LoVo (cell line): ENCODE measurements around the gene FSIP1.
"Not testable (repeated sequence)": the region's sequence is repeated elsewhere in the genome, so short reads cannot be mapped to it uniquely, and the experiment has no call there.

Source experiments
- DNase-seq: peaks from one replicate; pipeline ENCODE4 v3.0.0-alpha.2; 2016; ENCODE audit warnings: low spot score

The FSIP1 gene

DNA sequence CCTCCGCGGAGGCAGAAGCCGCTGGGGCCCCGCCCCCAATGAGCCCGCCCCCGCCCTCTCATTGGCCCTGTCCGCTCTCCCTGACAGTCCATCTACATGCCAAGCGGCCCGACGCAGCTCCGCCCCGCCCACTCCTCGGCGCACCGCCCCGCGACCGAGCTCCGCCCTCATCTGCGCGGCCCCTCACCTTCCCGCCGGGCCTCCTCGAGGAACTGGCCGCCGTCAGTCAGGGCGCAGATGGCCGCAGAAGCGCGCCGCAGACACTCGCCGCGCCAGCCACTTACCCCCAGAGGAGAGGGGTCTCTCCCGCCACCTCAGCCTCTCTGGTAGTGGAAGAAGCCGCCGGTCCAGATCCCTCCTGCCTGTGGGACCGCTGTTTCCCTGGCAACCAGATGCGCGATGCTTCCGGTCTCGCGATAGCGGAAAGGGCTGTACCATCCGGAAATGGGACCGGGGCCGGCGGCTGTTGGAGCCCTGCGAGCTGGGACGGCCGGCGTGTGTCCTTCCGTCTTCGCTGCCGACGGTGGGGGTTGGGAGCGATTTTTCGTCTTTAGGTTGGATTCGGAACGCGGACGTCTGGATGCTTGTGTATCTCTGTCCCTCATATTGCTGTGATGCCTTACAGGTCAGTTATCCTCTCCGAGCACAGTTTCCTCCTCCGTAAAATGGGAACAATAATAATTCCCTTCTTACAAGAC, at the start of gene FSIP1:
FSIP1 (minus strand) TSS at position 401 of the 698 bp plus-strand sequence. CDS start 6,317 bp downstream, outside the sequence.
- DNase-seq, result peak; percentile 99

DNA sequence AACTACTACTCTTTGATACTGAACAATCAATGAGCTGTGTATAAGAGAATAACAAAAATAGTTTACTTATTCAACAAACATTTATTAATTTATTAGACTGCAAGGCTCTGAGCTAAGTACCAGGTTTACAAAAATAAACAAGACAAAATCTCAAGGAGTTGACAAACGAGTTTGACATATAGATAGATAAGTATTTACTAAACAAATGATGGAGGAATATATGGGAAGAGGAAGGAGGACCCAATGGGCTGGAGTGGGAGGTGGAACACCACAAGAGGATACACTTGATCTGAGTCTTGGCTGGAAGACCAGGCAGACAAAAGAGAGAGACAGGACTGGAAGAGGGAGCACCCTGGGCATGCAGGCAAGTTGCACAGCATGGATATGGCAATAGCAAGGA, 47.5 kb upstream of the FSIP1 start:
- DNase-seq, result no peak

DNA sequence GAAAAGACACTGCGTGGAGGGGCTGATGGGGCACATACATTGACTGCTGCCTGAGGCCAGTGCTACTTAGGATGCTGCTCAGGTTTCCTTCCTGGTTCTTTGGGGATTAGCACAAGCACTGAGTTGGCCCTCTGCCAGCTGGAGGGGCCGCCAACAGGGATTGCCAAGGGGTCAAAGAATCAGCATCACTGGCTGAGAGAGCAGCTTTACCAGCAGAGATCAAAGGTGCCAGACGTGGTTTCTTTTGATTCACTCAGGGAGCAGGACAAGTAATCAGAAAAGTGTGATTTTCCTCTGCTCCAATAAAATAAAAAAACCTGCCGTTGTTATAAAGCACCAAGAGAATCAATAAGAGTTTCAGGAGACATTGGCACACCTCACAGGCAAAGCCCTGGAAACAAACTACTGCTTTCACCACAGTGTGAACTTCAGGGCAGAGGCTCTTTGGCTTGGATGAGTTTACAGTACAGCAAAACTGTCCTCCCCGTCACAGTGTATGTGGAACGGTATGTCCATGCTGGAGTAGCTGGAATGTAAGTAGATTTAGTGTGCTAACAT, 45.8 kb upstream of the FSIP1 start:
- peak; percentile 11 for DNase-seq

DNA sequence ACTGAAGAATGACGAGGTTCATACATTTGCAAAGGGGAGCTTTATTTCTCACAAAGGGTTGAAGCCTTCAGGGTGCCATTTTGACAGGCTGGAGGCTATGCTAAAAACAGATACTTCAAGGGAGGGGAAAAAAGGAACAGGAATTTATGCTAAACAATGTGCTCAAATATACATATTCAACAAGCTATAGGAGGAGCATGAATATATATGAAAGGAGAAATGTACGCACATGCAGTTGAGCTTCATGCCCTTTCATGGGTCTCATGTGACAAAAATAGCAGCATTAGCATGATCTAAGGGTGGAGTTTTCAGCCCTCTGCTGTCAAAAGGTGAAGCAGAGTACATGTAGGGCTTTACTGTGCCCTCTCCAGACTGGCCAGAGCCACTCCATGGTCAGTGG, 44.3 kb upstream of the FSIP1 start:
- DNase-seq, result no peak

DNA sequence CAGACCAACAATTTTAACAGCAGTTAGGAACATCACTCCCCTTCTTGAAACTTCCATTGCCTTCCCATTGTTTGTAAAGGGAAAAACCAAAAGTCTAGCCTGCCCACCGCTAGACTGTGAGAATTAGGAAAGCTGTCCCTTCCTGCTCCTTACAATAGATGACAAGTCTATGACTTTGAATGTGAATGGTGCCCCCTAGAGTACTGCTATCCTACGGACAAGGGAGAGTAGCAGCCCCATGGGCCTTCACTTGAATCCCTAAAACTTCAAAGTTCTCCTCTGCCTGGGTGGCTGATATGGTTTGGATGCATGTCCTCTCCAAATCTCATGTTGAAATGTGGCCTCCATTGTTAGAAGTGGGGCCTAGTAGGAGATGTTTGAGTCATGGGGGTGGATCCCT, 41.0 kb upstream of the FSIP1 start:
- DNase-seq, result no peak

DNA sequence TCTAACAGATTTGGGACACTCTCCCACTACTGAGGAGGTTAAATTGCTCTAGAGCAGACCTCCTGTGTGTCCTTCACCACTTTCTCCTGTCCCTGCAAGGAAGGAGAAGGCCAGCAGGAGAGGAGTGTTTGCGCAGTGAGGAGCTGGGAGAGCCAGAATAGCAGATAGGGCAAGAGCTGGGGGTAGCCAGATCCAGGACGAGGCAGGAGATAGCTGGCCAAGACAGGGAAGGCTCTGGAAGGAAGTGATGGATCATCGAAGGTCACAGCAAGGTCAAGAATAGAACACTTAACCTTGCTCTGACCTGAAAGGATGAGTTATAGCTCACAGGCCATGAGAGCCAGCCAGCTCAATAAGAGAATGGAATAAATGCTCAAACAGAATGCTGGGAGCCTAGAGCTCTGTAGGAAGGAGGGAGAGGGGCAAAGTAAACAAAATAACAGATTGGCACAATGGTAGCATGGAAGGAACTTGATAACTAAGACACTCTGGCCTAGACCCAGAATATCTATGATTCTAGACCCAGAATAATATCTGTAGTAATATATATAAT, 37.5 kb upstream of the FSIP1 start:
- no peak for DNase-seq

DNA sequence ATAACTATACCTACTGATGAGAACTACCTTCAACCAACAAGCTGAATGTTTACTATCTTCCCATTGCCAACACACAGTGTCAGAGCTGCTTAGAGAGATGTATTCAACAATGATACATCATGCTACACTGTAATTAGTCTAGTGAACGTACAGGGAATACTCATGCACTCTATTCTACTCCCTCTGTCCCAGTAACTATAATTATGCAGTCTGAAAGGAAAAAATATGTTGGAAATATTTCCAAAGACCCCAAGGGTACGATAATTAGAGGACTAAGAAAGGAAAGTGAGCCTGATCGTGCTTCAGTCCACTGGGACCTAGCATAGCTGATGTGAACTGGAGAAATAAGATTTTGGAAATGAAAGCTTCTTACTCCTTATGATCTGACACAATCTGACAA, 36.9 kb upstream of the FSIP1 start:
- no peak for DNase-seq

DNA sequence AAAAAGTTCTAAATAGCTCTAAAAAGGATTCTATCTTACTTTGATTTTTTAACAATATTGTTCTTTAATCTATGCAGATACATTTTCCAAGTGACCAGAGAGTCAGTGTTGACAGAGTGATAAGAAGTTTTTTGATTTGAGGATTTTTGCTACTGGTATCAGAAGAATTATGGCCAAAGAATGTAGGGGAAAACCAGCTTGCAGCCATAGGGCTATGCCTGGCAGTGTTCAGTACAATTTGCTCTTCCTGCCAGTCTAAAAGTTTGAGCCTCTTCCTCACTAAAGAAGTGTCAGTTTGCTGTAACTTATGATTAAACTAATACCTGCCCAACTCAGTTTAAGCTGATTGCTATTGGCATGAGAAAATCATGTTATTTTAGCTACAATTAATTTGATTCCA, 35.3 kb upstream of the FSIP1 start:
- DNase-seq, result no peak

DNA sequence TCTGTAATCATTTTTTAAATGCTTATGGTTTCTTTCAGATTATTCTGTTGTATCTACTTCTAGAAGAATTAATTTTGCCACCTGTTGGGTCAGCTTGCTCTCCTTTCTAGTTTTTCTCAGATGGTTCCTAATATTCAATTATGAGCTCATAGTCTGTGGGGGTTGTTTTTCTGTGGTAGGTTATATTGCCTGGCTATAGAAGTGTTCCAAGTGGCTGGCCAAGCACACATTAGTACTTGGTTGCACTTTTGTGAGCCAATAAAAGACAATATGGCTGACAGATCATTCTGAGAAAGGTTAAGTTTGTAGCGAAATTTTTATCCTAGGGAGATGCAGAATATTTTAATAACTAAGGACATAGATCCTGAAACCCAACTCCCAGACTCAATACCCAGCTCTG, 31.8 kb upstream of the FSIP1 start:
- DNase-seq, result no peak

DNA sequence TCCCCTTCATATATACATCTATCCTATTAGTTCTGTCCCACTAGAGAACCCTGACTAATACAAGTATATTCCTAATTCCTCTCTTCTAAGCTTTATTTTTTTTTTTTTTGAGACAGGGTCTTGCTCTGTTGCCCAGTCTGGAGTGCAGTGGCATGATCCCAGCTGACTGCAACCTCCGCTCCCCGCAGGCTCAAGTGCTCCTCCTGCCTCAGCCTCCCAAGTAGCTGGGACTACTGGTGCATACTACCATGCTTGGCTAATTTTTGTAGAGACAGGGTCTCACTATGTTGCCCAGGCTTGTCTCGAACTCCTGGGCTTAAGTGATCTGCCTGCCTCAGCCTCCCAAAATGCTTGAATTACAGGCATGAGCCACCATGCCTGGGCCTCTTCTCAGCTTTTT, 30.0 kb upstream of the FSIP1 start:
- DNase-seq, result not testable (repeated sequence)

DNA sequence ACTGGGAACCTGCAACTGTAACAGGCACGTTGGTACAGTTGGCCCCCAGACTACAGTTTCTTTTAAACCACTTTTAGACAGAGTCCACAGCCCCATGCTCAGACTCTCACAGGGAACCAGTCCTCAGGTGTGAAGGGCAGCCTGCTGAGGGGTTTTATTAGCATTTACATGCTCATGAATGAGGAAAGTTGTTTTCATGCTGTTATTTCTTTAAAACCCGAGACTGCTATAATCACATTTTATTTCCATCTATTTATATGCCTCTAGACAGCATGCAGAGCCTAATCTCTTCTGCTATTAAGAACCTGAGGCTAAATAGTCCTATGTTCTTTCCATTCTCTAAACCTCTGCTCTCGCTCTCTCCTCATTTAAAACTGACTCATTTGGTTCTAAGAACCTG, 26.3 kb upstream of the FSIP1 start:
- DNase-seq, result no peak

DNA sequence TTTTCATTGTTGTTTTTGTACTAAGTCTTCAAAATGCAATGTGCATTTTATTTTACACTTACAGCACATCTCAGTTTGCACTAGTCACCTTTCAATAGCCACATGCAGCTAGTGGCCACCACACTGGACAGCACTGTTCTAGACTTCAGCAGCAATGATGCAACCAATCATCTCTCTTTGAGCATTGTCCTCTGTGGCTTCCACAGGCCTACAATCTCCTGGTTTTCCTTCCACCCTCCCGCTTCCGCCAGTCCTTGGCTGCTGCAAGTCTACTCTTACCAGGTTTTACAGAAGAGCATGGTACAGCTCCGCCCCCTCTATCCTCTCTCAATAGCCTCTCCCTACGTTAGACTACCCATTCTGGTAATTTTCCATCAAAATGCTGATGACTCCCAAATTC, 25.1 kb upstream of the FSIP1 start:
- no peak for DNase-seq

DNA sequence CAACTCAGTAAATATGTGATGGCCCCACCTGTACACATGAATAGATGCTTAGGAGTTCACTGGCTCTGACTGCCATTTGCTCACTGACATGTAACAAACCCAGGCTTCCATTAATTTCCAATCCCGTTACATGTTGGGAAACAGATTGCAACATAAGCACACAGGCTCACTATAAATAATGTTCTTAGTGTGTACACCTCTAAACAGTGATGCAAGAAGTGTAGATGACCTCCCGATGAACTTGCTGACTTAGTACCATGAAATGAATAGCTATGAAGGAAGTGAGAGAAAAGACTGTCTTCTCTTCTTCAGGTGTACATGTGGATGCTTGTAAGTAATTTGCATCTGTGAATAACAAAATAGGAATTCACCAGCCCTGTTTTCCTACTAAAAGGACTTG, 21.4 kb upstream of the FSIP1 start:
- DNase-seq, result no peak

DNA sequence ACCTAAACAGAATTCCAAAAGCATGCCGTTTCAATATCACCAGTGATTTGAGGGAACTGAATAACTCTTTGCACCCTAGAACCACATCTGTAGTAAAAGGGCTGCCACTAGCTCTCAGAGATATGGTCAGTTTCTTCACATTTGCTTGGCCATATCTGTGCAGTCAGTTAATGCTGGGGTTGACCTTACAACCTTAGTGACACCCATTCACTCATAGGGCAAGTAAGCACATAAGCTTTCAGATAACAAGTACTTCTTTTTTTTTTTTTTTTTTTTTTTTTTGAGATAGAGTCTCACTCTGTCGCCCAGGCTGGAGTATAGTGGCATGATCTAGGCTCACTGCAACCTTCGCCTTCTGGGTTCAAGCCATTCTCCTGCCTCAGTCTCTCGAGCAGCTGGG, 20.4 kb upstream of the FSIP1 start:
- DNase-seq, result no peak

DNA sequence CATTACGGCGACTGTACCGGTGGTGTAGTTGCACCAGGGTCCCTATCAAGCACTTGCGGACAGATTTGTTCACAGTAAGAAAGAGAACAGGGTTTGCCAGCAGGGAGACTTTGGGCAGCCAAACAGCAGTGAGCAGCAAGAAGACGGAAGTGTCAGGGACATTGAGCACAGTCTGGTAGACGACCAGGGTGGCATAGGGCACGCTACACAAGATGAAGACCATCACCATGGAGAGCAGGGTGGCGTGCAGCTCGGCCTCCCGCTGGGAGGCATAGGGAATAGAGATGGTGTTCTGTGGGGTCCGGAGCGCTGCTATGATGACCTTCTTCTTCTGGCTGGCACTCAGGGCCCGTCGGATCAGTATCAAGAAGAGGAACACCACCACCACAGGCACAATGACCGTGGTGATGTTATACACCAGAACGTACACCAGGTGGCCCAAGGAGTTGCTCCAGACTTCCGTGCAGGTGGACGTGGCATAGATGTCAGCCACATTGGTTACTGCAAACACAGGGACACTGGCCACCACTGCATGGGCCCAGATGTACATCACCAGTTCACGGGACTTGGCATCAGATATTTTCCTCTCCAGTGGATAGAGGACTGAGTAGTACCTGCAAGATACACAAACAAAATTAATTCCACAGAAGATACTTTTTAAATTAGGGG, 19.1 kb upstream of the FSIP1 start:
- peak; percentile 42 for DNase-seq

DNA sequence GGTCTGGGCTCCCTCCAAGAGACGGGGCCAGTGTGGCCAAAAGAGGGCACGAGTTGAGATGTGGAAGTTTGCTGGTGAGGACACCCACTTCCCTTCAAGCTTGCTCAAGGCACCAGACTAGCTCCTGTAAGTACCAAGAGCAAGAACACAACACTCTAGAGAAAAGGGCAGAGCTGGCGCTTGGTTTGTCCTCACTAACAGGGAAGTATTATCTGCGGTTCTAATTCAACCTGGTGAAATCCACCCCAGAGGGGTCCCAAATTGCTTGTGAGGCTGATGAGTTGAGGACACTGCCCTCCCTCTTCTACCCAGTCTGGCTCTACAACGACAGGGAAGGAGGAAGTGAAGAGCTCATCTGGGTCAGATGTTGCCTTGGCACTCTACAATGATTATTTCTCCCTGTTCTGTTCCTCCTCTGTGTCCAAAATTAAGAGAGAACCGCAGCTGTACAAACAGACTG, 16.9 kb upstream of the FSIP1 start:
- DNase-seq, result no peak

DNA sequence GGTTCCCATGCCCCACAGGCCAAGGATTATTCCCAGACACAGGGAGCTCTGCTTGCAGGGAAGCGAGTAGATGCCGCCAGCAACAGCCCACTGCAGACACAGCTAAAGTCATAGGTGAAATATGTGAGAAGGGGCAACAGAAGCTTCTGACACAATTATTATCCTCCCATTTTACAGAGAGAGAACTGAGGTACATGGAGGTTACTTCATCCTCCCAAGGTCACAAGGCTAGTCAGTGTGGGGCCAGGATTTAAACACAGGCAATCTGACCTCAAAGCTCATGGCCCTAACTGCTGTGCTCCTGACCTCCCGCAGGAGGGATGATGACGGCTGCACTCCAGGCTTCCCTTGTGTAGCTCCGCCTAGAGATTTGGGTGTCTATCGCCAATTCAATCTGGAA, 15.7 kb upstream of the FSIP1 start:
- no peak for DNase-seq

DNA sequence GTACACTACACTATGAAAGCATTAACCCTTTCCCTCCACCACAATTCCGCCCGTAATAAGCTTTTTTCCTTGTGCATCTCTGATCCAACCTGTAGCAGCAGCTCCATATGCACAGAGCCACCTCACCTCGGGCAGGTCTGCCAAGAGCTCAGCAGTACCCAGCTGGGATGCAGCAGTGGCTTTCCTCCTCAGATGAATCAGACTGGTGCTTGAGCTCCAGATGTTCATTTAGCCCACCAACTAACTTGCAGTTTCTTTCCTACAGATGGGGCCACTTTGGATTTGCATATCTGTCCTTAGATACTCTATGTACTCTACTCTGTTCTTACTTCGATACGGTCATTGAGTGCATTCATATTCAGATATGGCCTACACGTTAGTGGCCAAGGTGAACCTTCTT, 14.8 kb upstream of the FSIP1 start:
- no peak for DNase-seq

DNA sequence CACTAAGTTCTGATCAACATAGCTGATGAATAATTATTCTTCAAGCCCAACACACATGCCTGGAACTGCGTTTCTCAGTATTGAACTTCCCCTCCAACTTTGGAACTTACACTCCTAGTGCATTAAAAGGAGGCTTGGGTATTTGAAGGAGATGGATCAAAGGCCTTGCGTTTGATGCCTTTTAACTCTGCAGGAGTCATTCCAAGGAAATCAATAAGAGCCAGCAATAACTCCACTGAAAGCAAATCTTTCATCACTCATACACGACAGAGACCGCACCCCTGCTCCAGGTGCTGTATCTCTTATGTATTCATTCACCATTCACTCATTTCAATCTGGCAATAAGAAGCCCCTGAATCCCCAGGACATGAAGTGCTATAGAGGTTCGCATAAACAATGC, 14.0 kb upstream of the FSIP1 start:
- no peak for DNase-seq

DNA sequence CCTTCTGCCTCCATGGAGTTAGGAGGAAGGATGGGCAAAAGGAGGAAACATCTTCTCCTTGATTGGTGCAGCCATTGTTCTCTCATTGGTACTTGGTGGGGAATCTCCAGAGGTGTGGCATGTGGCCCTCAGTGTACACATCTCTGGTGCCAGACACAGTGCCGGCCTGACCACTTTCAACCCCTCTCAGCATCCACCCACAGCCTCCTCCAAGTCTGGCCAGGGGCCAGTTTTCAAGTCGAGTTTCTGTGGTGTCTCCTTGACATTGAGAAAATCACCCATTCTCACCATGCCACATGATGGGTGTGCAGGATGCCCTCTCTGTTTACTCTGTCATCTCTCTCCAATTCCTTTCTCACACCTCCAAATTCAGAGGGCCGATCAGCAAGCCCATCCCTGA, 12.8 kb upstream of the FSIP1 start:
- DNase-seq, result no peak

DNA sequence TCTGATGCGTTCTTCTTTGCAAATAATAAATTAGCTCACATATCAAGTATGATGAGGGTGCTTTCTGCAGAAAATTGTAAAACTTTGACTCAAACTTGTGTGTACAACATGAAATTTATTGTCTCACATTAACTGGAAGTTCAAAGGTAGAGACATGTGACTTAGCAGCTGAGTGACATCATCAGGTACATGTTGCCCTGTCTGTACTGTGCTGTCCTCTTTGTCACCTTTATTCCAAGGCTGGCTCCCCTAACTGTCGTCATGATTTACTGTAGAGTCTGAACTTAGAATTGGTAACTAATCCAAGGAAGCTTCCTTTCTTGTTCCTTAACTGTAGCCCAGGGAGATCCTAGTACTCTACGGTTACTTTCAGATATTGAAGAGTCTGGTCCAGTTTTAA, 12.3 kb upstream of the FSIP1 start:
- no peak for DNase-seq

DNA sequence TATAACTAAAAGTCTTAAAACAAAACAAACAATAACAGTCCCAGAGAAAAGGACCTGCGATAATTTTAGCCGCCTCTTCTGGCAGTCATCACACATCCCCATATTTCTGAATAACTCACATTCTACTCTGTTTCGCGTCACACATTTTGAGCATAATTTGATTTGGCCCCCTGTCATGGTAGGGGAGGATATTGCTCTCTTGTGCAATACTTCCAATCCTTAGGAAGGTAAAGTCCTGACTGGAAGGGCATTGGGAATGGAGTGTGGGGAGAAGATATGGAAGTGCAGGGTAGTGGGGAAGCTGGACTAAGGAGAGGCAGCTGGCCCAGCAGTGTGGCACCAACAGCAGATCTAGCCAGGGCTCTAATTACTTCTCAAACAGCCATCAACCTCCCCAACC, 11.3 kb upstream of the FSIP1 start:
- DNase-seq, result no peak

DNA sequence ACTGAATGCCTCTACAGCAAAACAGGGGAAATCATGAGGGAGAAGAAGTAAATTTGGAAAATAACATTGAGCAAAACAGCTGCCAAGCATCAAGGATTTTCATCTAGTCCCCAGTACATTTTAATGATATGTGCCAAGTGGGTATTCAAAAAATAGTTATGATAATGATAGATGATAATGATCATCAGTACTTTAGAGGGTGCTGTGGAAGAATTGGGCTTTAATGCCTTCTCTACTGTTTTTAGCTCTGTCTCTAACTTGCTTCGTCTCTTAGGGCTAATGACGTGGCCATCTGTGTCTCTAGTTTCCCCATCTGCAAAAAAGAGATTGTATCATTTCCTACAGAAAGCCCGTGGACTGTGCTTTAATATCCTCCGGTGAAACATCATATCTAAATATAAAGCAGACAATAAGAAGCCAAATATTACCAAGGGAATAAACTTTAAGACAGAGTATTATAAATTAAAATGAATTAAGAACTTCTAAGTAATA, 10.2 kb upstream of the FSIP1 start:
- no peak for DNase-seq
